NCI-H146 treated with DMSO at 0.1 percent for 48 hours (cell line): ENCODE measurements around the gene CORO1C.

Source experiments
- DNase-seq: peaks from one replicate; lab custom pipeline; 2025; ENCODE audit not compliant: unreplicated experiment; lab: John Stamatoyannopoulos, UW

CORO1C gene

GRCh38 chr12:108653922-108654321 lies 77.4 kb downstream of the CORO1C start:
- DNase-seq: no peak

- no peak for DNase-seq
Observed at GRCh38 chr12:108653082-108653516, 78.2 kb downstream of the CORO1C start.

- DNase-seq: no peak
Observed at GRCh38 chr12:108650083-108650482, 81.2 kb downstream of the CORO1C start.

GRCh38 chr12:108649669-108650068 lies 81.6 kb downstream of the CORO1C start:
- DNase-seq: no peak

GRCh38 chr12:108649126-108649525 lies 82.2 kb downstream of the CORO1C start:
- DNase-seq: no peak

GRCh38 chr12:108648371-108648770 lies 82.9 kb downstream of the CORO1C start:
- no peak for DNase-seq

- DNase-seq: no peak
Observed at GRCh38 chr12:108647585-108648287, 83.6 kb downstream of the CORO1C start.

- DNase-seq: no peak
Observed at GRCh38 chr12:108646600-108647579, 84.4 kb downstream of the CORO1C start.

- DNase-seq: no peak
Observed at GRCh38 chr12:108645686-108646599, 85.4 kb downstream of the CORO1C start.

GRCh38 chr12:108644811-108645120 lies 86.6 kb downstream of the CORO1C start:
- no peak for DNase-seq

- DNase-seq: no peak
Observed at GRCh38 chr12:108643941-108644810, 87.1 kb downstream of the CORO1C start.

- no peak for DNase-seq
Observed at GRCh38 chr12:108642899-108643654, 88.2 kb downstream of the CORO1C start.

- DNase-seq: no peak
Observed at GRCh38 chr12:108642269-108642870, 88.9 kb downstream of the CORO1C start.

GRCh38 chr12:108641446-108642268 lies 89.7 kb downstream of the CORO1C start:
- DNase-seq: no peak

GRCh38 chr12:108640802-108641445 lies 90.4 kb downstream of the CORO1C start:
- no peak for DNase-seq

- no peak for DNase-seq
Observed at GRCh38 chr12:108638997-108639822, 92.1 kb downstream of the CORO1C start.
